Measurements from ENCODE around the gene DLGAP4.

DNA sequence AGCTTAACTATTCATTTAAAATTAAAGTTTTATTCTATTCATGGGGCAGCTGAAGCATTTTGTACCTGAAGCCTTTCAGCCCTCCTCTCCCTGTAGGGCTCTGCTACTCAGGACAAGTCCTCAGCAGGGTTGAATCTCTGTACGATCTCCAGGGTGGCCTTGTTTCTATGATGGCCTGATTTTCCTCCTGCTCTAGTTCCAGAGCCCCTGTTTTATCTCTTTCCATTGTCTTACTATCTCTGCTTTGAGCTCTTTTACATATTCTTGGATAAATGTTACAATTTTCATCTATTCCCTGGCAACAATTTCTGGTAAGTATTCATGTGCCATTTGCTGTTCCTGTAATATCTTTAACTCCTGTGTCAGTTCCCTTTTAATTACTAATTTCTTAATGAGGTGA lies 215.4 kb downstream of the DLGAP4 start:
- TF ChIP-seq, protein P1, sequence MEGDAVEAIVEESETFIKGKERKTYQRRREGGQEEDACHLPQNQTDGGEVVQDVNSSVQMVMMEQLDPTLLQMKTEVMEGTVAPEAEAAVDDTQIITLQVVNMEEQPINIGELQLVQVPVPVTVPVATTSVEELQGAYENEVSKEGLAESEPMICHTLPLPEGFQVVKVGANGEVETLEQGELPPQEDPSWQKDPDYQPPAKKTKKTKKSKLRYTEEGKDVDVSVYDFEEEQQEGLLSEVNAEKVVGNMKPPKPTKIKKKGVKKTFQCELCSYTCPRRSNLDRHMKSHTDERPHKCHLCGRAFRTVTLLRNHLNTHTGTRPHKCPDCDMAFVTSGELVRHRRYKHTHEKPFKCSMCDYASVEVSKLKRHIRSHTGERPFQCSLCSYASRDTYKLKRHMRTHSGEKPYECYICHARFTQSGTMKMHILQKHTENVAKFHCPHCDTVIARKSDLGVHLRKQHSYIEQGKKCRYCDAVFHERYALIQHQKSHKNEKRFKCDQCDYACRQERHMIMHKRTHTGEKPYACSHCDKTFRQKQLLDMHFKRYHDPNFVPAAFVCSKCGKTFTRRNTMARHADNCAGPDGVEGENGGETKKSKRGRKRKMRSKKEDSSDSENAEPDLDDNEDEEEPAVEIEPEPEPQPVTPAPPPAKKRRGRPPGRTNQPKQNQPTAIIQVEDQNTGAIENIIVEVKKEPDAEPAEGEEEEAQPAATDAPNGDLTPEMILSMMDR (CRISPR knock-in tag; IDR thresholded peaks at IDR 0.05), result no peak
- TF ChIP-seq RORA (CRISPR knock-in tag; IDR thresholded peaks at IDR 0.05) (no peak), ELF4 (CRISPR knock-in tag; IDR thresholded peaks at IDR 0.05; ENCODE audit: borderline replicate concordance) (no peak), ZNF660 (CRISPR knock-in tag; IDR thresholded peaks at IDR 0.05; ENCODE audit: borderline replicate concordance, low read depth) (no peak), MIXL1 (CRISPR knock-in tag; IDR thresholded peaks at IDR 0.05) (no peak), EZH2 (conservative IDR thresholded peaks at IDR 0.05; ENCODE audit: low read depth, low read length) (no peak), ZNF225 (CRISPR knock-in tag; IDR thresholded peaks at IDR 0.05) (no peak), PRPF4 (IDR thresholded peaks at IDR 0.05; ENCODE audit: low read depth, low read length, poor library complexity, severe bottlenecking) (no peak), ZNF614 (CRISPR knock-in tag; IDR thresholded peaks at IDR 0.05; ENCODE audit: borderline replicate concordance) (no peak), GPN1 (CRISPR knock-in tag; IDR thresholded peaks at IDR 0.05; ENCODE audit: borderline replicate concordance) (no peak)

All from HepG2 (cell line).